ENCODE measurements around the gene TNFRSF18.

The TNFRSF18 gene

GRCh38 chr1:1244192-1244811 is 37.9 kb upstream of the TNFRSF18 start:
- no peak for DNase-seq (ENCODE audit: low read depth in 2 of 2)
- no peak overlapping the region for H3K4me3 ChIP-seq (replicated peaks in 1 of 2; ENCODE audit: low read depth in 2 of 2, low read length in 2 of 2)
- no peak for TF ChIP-seq CTCF (IDR thresholded peaks at IDR 0.05; ENCODE audit: low read depth, low read length)

- TF ChIP-seq CTCF (IDR thresholded peaks at IDR 0.05; ENCODE audit: low read depth, low read length): no peak
- no peak overlapping the region for H3K4me3 ChIP-seq (replicated peaks in 1 of 2; ENCODE audit: low read depth in 2 of 2, low read length in 2 of 2)
Measured at GRCh38 chr1:1243807-1244191, 37.4 kb upstream of the TNFRSF18 start.

GRCh38 chr1:1243266-1243660 is 36.9 kb upstream of the TNFRSF18 start:
- TF ChIP-seq CTCF (IDR thresholded peaks at IDR 0.05; ENCODE audit: low read depth, low read length): no peak
- no peak overlapping the region for H3K4me3 ChIP-seq (replicated peaks in 1 of 2; ENCODE audit: low read depth in 2 of 2, low read length in 2 of 2)

More at GRCh38 chr1:1243807-1244191, 37.4 kb upstream of the TNFRSF18 start:
- DNase-seq (ENCODE audit: low read depth in 2 of 2): no peak

GRCh38 chr1:1242461-1243265 is 36.3 kb upstream of the TNFRSF18 start:
- TF ChIP-seq CTCF (IDR thresholded peaks at IDR 0.05; ENCODE audit: low read depth, low read length): no peak
- DNase-seq (ENCODE audit: low read depth in 2 of 2): no peak
- no peak overlapping the region for H3K4me3 ChIP-seq (replicated peaks in 1 of 2; ENCODE audit: low read depth in 2 of 2, low read length in 2 of 2)

More at GRCh38 chr1:1243266-1243660, 36.9 kb upstream of the TNFRSF18 start:
- DNase-seq (ENCODE audit: low read depth in 2 of 2): no peak

- TF ChIP-seq CTCF (IDR thresholded peaks at IDR 0.05; ENCODE audit: low read depth, low read length): no peak
- DNase-seq (ENCODE audit: low read depth in 2 of 2): no peak
- no peak overlapping the region for H3K4me3 ChIP-seq (replicated peaks in 1 of 2; ENCODE audit: low read depth in 2 of 2, low read length in 2 of 2)
Measured at GRCh38 chr1:1241588-1242219, 35.3 kb upstream of the TNFRSF18 start.

GRCh38 chr1:1240822-1241587 is 34.6 kb upstream of the TNFRSF18 start:
- H3K4me3 ChIP-seq (replicated peaks in 1 of 2; ENCODE audit: low read depth in 2 of 2, low read length in 2 of 2): no peak overlapping the region
- DNase-seq (ENCODE audit: low read depth in 2 of 2): no peak
- TF ChIP-seq CTCF (IDR thresholded peaks at IDR 0.05; ENCODE audit: low read depth, low read length): no peak

All from cardiac fibroblast (primary cell).